Measurements from ENCODE around the gene ZP4. TPM values are rescaled to one million over a fixed set of nuclear protein-coding genes. Genes with fewer than 3 reads are reported as not detected.

Gene ZP4
- total RNA-seq, 4 donors from 2014 or later = not detected

GRCh38 chr1:237927198-237927597, 36.5 kb upstream of the ZP4 start:
- no peak for DNase-seq
- H3K4me3 ChIP-seq = no peak overlapping the region
- intact Hi-C loops (cut with DNase I) = no loop called here
- H3K27ac ChIP-seq = no peak overlapping the region
- H3K27me3 ChIP-seq = no peaks in the 10 kb centered on the region
- no peaks in the 10 kb centered on the region for H3K36me3 ChIP-seq
- WGBS, 2 donors = 86 to 92% methylated on average over 4 to 11 of the region's 15 CpGs
- H3K4me1 ChIP-seq = no peaks in the 10 kb centered on the region
- TF ChIP-seq CTCF (IDR thresholded peaks at IDR 0.05) (no peak), POLR2A (IDR thresholded peaks at IDR 0.05) (no peak)
- H3K9me3 ChIP-seq = no peaks in the 10 kb centered on the region

DNA sequence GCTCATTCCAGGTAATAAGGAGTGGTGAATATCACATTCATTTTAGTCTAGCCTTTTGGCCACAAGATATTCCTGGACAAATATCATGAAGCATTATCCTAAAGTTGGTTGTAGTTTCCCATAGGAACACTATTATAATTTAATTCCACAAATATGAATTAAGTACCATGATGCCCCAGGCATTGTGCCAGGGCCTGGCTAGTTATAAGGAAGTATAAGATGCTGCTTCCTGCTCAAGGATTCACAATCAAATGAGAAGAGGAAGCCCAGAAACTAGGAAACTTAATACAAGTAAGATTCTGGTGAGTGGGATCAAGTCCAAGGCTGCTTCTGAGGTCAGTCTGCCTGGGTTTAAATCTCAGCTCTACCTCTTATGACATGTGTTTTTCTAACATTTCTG, 30.6 kb upstream of the ZP4 start:
- Histone ChIP-seq H3K27ac (no peak overlapping the region), H3K36me3 (no peaks in the 10 kb centered on the region), H3K4me3 (no peak overlapping the region), H3K9me3 (no peaks in the 10 kb centered on the region), H3K27me3 (no peaks in the 10 kb centered on the region), H3K4me1 (no peaks in the 10 kb centered on the region)
- intact Hi-C loops (cut with DNase I) = no loop called here
- DNase-seq = no peak
- no peak for TF ChIP-seq POLR2A (IDR thresholded peaks at IDR 0.05)
- TF ChIP-seq CTCF (IDR thresholded peaks at IDR 0.05) = no peak

GRCh38 chr1:237913345-237913744, 22.6 kb upstream of the ZP4 start:
- Histone ChIP-seq H3K9me3 (peaks cover 0 to 13% (median 0%) of the 10 kb centered on the region in 3 donors), H3K36me3 (no peaks in the 10 kb centered on the region), H3K4me3 (no peak overlapping the region), H3K27ac (no peak overlapping the region), H3K27me3 (no peaks in the 10 kb centered on the region), H3K4me1 (no peaks in the 10 kb centered on the region)
- intact Hi-C loops (cut with DNase I) = no loop called here
- no peak for TF ChIP-seq CTCF (IDR thresholded peaks at IDR 0.05)
- TF ChIP-seq POLR2A (IDR thresholded peaks at IDR 0.05) = no peak
- no peak for DNase-seq
- WGBS, 2 donors = 82 to 88% methylated on average over 2 of the region's 2 CpGs

DNA sequence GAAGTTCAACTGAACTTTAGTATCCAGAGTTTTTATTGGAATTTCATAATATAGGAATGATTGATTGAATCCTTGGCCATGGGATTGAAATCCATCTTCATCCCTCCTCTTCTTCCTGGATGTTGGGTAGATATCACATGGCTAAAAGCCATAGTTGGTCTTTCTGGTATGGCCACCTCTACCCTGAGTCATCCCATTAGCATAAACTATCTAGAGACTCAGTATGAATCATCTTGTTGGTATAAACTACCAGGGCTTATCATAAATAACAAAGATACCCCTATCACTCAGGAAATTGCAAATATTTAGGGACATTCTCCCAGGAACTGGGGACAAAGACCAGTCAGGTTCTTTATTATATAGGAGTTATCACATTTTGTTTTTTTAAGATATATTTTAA, 21.2 kb upstream of the ZP4 start:
- TF ChIP-seq POLR2A (IDR thresholded peaks at IDR 0.05) = no peak
- no peak for DNase-seq
- H3K27ac ChIP-seq = no peak overlapping the region

GRCh38 chr1:237910834-237911233, 20.1 kb upstream of the ZP4 start:
- H3K36me3 ChIP-seq = no peaks in the 10 kb centered on the region
- no peak overlapping the region for H3K4me3 ChIP-seq
- intact Hi-C loops (cut with DNase I) = no loop called here
- no peaks in the 10 kb centered on the region for H3K4me1 ChIP-seq
- H3K27ac ChIP-seq = no peak overlapping the region
- TF ChIP-seq POLR2A (IDR thresholded peaks at IDR 0.05) = no peak
- TF ChIP-seq CTCF (IDR thresholded peaks at IDR 0.05) = no peak
- WGBS, 2 donors = 65 to 96% methylated on average over 2 of the region's 2 CpGs
- DNase-seq = no peak
- H3K9me3 ChIP-seq = peaks cover 0 to 13% (median 0%) of the 10 kb centered on the region in 3 donors
- no peaks in the 10 kb centered on the region for H3K27me3 ChIP-seq

More for the DNA sequence above, 21.2 kb upstream of the ZP4 start:
- H3K27me3 ChIP-seq = no peaks in the 10 kb centered on the region
- intact Hi-C loops (cut with DNase I) = no loop called here
- H3K4me3 ChIP-seq = no peak overlapping the region
- H3K9me3 ChIP-seq = peaks cover 0 to 13% (median 0%) of the 10 kb centered on the region in 3 donors
- H3K4me1 ChIP-seq = no peaks in the 10 kb centered on the region
- no peaks in the 10 kb centered on the region for H3K36me3 ChIP-seq

- Histone ChIP-seq H3K4me3 (no peak overlapping the region), H3K27ac (no peak overlapping the region), H3K36me3 (no peaks in the 10 kb centered on the region), H3K4me1 (no peaks in the 10 kb centered on the region), H3K9me3 (no peaks in the 10 kb centered on the region), H3K27me3 (no peaks in the 10 kb centered on the region)
- intact Hi-C loops (cut with DNase I) = no loop called here
- TF ChIP-seq POLR2A (IDR thresholded peaks at IDR 0.05) (no peak), CTCF (IDR thresholded peaks at IDR 0.05) (no peak)
- no peak for DNase-seq
- WGBS, 2 donors = 75 to 85% methylated on average over 2 of the region's 2 CpGs
Observed at GRCh38 chr1:237903961-237904360, 13.2 kb upstream of the ZP4 start.
